Measurements from ENCODE around the gene LARGE1. TPM values are rescaled to one million over a fixed set of nuclear protein-coding genes. Genes with fewer than 3 reads are reported as not detected.

LARGE1 gene
- total RNA-seq, 2 donors from 2014 or later, result 80.5 to 101 TPM

DNA sequence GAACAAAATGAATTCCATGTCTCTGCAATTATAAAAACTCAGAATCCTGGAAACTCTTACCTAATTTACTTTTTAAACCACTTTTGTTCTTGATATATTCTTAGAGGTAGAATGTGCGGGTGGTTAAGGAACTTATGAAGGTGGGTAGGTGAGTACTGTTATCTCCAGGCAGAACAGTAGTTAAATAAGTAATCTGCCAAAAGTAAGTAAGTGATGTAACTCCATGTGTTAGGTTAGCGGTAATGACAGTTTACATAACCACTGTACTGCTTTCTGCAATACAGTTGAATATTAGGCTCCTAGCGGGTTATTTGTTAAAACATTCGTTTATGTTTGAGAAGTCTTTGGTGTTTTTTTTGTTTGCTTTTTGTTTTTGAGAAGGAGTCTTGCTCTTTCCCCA, 7.1 kb downstream of the LARGE1 start:
- H3K36me3 ChIP-seq, result no peaks in the 10 kb centered on the region
- no peak overlapping the region for H3K4me3 ChIP-seq
- H3K27ac ChIP-seq, result no peak overlapping the region
- TF ChIP-seq, protein P1, sequence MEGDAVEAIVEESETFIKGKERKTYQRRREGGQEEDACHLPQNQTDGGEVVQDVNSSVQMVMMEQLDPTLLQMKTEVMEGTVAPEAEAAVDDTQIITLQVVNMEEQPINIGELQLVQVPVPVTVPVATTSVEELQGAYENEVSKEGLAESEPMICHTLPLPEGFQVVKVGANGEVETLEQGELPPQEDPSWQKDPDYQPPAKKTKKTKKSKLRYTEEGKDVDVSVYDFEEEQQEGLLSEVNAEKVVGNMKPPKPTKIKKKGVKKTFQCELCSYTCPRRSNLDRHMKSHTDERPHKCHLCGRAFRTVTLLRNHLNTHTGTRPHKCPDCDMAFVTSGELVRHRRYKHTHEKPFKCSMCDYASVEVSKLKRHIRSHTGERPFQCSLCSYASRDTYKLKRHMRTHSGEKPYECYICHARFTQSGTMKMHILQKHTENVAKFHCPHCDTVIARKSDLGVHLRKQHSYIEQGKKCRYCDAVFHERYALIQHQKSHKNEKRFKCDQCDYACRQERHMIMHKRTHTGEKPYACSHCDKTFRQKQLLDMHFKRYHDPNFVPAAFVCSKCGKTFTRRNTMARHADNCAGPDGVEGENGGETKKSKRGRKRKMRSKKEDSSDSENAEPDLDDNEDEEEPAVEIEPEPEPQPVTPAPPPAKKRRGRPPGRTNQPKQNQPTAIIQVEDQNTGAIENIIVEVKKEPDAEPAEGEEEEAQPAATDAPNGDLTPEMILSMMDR (IDR thresholded peaks at IDR 0.05), result no peak
- H3K4me1 ChIP-seq, result peaks cover 0 to 40% of the 10 kb centered on the region in 2 donors
- DNase-seq (ENCODE audit: low spot score), result no peak
- H3K27me3 ChIP-seq, result no peaks in the 10 kb centered on the region
- H3K9me3 ChIP-seq, result no peaks in the 10 kb centered on the region

DNA sequence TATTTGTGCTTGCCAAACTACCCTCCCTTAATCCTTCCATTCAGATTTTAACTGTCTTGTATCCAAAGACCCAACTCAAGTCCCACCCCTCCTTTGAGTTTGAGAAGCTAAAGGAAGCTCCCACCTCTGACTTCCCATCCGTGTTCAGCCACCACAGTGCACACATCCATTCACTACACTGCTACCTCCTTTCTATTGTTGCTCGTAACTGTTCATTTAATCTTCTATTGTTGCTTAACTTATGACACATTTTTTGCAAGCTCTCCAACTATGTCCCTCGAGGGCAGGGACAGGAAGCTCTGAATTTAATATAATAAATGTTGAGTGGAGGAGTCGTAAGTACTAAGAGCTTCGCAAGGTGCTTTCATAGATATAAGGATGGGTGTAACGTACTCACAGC, 10.4 kb downstream of the LARGE1 start:
- Histone ChIP-seq H3K27ac (peak overlapping the region; percentile 63 to 78), H3K4me3 (no peak overlapping the region), H3K4me1 (peaks cover 0 to 30% of the 10 kb centered on the region in 2 donors), H3K27me3 (no peaks in the 10 kb centered on the region), H3K36me3 (no peaks in the 10 kb centered on the region), H3K9me3 (no peaks in the 10 kb centered on the region)
- TF ChIP-seq, protein P1 (IDR thresholded peaks at IDR 0.05), result no peak
- no peak for DNase-seq (ENCODE audit: low spot score)

DNA sequence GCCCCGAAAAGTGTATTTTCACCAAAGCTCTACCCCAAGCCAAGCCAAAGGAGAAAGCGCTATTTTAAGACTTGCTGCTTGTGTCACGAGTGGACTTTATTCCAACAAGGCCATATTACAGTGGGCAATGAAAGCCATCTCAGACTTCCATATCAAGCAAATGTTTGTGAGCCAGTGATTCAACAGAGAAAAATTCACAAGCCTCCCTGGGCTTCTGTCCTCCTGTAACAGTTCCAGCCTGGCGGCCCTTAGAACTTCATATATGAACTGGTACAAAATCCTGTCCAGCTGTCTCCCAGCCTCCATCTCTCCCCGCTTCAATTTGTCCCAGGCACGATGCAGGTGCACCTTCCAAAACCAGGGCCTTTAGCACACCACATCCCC, 11.2 kb downstream of the LARGE1 start:
- no peaks in the 10 kb centered on the region for H3K9me3 ChIP-seq
- TF ChIP-seq, protein P1 (IDR thresholded peaks at IDR 0.05), result no peak
- no peak for DNase-seq (ENCODE audit: low spot score)

DNA sequence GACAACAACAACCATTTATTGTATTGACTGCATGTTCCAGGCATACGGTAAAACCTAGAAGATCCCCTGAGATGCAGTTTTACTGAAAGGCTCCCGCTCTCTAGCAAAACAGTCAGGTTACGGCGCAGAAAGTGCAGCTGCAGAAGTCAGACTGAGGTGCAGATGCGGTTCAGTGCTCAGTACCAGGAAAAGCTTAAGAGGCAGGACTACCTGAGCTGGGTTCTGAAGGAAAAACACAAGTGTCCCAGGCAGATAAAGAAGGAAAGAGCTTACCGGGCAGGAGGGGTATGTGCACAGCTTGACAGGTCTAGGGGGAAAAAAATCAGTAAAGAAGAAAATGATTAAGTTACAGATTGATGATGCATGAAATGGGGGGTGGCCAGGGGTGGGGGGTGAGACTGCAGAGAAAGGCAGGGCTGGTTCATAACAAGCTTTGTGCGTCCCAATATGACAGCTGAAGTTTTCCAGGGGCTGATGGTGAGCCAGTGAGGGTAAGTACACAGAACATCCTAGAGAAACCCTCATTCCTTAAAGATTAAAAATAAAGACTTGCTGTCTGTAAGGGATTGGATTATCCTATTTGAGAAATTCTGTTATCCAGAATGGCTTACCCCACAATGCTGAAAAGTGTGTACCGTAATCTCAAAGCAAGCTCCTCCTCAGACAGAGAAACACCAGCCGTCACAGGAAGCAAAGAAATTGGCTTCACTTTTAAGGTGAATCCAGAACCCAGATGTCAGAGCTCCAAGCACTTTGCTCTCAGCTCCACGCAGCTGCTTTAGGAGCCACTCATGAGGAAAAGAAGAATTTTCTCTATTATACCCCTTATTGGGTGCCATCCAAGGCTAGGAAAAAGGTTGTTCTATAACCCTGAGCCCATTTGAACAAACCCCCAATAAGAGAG, 11.9 kb downstream of the LARGE1 start:
- Histone ChIP-seq H3K27ac (peak overlapping the region; percentile 63 to 78), H3K4me3 (no peak overlapping the region), H3K36me3 (no peaks in the 10 kb centered on the region), H3K9me3 (no peaks in the 10 kb centered on the region), H3K27me3 (no peaks in the 10 kb centered on the region), H3K4me1 (peaks cover 0 to 30% of the 10 kb centered on the region in 2 donors)
- TF ChIP-seq, protein P1 (IDR thresholded peaks at IDR 0.05), result no peak
- no peak for DNase-seq (ENCODE audit: low spot score)

More for the DNA sequence above, 11.2 kb downstream of the LARGE1 start:
- Histone ChIP-seq H3K36me3 (no peaks in the 10 kb centered on the region), H3K4me1 (peaks cover 0 to 30% of the 10 kb centered on the region in 2 donors), H3K4me3 (no peak overlapping the region), H3K27me3 (no peaks in the 10 kb centered on the region), H3K27ac (peak overlapping the region; percentile 63 to 78)

DNA sequence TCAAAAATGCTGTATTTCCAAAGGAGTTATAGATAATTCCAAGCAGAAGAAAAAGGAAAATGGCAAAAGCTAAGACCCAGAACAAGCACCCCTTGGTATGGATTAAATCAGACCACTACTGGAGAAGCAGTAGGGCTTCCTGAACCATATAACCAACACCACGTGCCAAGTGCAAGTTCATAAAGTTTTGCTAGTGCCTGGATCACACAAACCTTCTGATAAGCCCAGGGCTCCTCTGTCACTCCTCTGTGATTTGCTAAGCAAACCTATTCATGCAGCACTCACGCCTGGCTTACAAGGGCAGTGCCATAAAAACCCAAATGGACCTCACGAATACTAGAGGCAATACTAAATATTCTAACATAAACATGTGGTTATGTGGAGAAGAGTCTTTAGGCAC, 13.3 kb downstream of the LARGE1 start:
- no peak for DNase-seq (ENCODE audit: low spot score)
- Histone ChIP-seq H3K36me3 (no peaks in the 10 kb centered on the region), H3K4me3 (no peak overlapping the region), H3K9me3 (no peaks in the 10 kb centered on the region), H3K27ac (peak overlapping the region in 1 of 2 donors; percentile 17), H3K4me1 (peaks cover 0 to 30% of the 10 kb centered on the region in 2 donors), H3K27me3 (no peaks in the 10 kb centered on the region)
- TF ChIP-seq, protein P1 (IDR thresholded peaks at IDR 0.05), result no peak

Data from right atrium auricular region (tissue), 2 donors.